GM12878 (cell line): Measurements from ENCODE around the gene PLCB2. TPM values are rescaled to one million over a fixed set of nuclear protein-coding genes. Genes with fewer than 3 reads are reported as not detected.

Experiments
- ATAC-seq: fragments of 200-7000 bp; cut with Tn5 transposase; 3 replicates; pipeline ENCODE4 v1.9.1; 2020; ENCODE audit warnings: mild to moderate bottlenecking, moderate library complexity
- BruUV-seq: library from RNA; stranded (reverse); fragments of 400-500 nt; replicated peaks from 2 replicates; lab custom pipeline; 2021; lab: Mats Ljungman, UMichigan
- CTCF ChIA-PET: fragments of 300-600 bp; sonication (Branson Sonifier 250); formaldehyde crosslinking; extraction: SDS; loops from one replicate; lab custom pipeline; 2021; ENCODE audit warnings: inconsistent platforms; lab: Yijun Ruan, JAX
- POLR2A ChIA-PET: fragments of 350-600 bp; formaldehyde crosslinking; extraction: SDS; loops from one replicate; lab custom pipeline; 2021; ENCODE audit warnings: inconsistent platforms; lab: Charles Lee
- RAD21 ChIA-PET: fragments of 300-600 bp; sonication (Branson Sonifier 250); formaldehyde crosslinking; loops from one replicate; lab custom pipeline; 2023; ENCODE audit warnings: antibody characterized with exemption; ENCODE audit not compliant: unreplicated experiment; lab: Charles Lee
- SMC1A ChIA-PET: fragments of 300-600 bp; sonication (Branson Sonifier 250); formaldehyde crosslinking; loops from one replicate; lab custom pipeline; 2023; ENCODE audit not compliant: unreplicated experiment, uncharacterized antibody; lab: Charles Lee
- DNase-seq: peaks from one replicate; pipeline ENCODE4 v3.0.0-alpha.2; 2011; ENCODE audit warnings: low read depth, low spot score
- FAIRE-seq: peaks from 3 replicates; lab custom pipeline; 2011; peaks lifted over from hg19 to GRCh38; lab: Jason Lieb, UNC
- H2AFZ ChIP-seq: 2 replicates; pipeline ENCODE4 v1.6.0; 2011; ENCODE audit warnings: low read depth, low read length, control low read depth; ENCODE audit not compliant: control insufficient read depth
- H3K27ac ChIP-seq: 2 replicates; pipeline ENCODE4 v1.5.1; 2011; ENCODE audit warnings: control low read depth; ENCODE audit not compliant: control insufficient read depth, insufficient read depth
- H3K27me3 ChIP-seq, 2 experiments: replicated peaks in 1 of 2; 2 replicates each; pipeline versions ENCODE4 v1.6.0 to v1.6.1; 2011; ENCODE audit warnings: low read length in 1 of 2; ENCODE audit not compliant: control insufficient read depth in 2 of 2, insufficient read depth in 2 of 2
- H3K36me3 ChIP-seq, 2 experiments: 2 replicates each; pipeline ENCODE4 v1.5.1; 2011; ENCODE audit warnings: low read length in 1 of 2; ENCODE audit not compliant: control insufficient read depth in 2 of 2, insufficient read depth in 2 of 2
- H3K4me1 ChIP-seq: 2 replicates; pipeline ENCODE4 v1.6.1; 2011; ENCODE audit warnings: mild to moderate bottlenecking, low read length, moderate library complexity, mixed read lengths; ENCODE audit not compliant: control insufficient read depth, insufficient read depth
- H3K4me2 ChIP-seq: 2 replicates; pipeline ENCODE4 v1.6.0; 2011; ENCODE audit warnings: control low read depth; ENCODE audit not compliant: control insufficient read depth, insufficient read depth
- H3K4me3 ChIP-seq: fragments of 200-600 bp; sonication (generic); 2 replicates; pipeline ENCODE4 v1.5.1; 2016
- H3K79me2 ChIP-seq: 2 replicates; pipeline ENCODE4 v1.6.0; 2011; ENCODE audit warnings: low read length; ENCODE audit not compliant: control insufficient read depth, insufficient read depth
- H3K9ac ChIP-seq: 2 replicates; pipeline ENCODE4 v1.8.0; 2011; ENCODE audit warnings: low read length, control low read depth, mixed read lengths; ENCODE audit not compliant: control insufficient read depth, insufficient read depth
- H3K9me3 ChIP-seq: replicated peaks from 3 replicates; pipeline ENCODE4 v1.5.1; 2011; ENCODE audit warnings: mild to moderate bottlenecking, low read length; ENCODE audit not compliant: control insufficient read depth, insufficient read depth
- H4K20me1 ChIP-seq: 2 replicates; pipeline ENCODE4 v1.6.0; 2011; ENCODE audit not compliant: control insufficient read depth, insufficient read depth
- BMI1 ChIP-seq: fragments of 450-650 bp; IDR thresholded peaks from 2 replicates; pipeline ENCODE4 v1.6.1; 2016; ENCODE audit warnings: mild to moderate bottlenecking, moderate library complexity, borderline replicate concordance
- CHD1 ChIP-seq: IDR thresholded peaks from 2 replicates; pipeline ENCODE4 v1.6.1; 2012; ENCODE audit warnings: low read depth, low read length, improper control_type of control experiment
- CHD2 ChIP-seq: IDR thresholded peaks from 2 replicates; pipeline ENCODE4 v1.6.1; 2011; ENCODE audit warnings: low read depth, low read length, improper control_type of control experiment, borderline replicate concordance
- GATAD2B ChIP-seq: fragments of 450-650 bp; conservative IDR thresholded peaks from 2 replicates; pipeline ENCODE4 v1.6.1; 2017; ENCODE audit warnings: low read depth, mild to moderate bottlenecking, moderate library complexity
- JUND ChIP-seq: IDR thresholded peaks from 2 replicates; pipeline ENCODE4 v1.6.1; 2012; ENCODE audit warnings: low read depth, mild to moderate bottlenecking, low read length, improper control_type of control experiment, moderate library complexity
- KLF5 ChIP-seq: fragments of 450-650 bp; IDR thresholded peaks from 2 replicates; pipeline ENCODE4 v1.6.1; 2014; ENCODE audit warnings: mild to moderate bottlenecking; ENCODE audit not compliant: partially characterized antibody
- MEF2A ChIP-seq: IDR thresholded peaks from 2 replicates; pipeline ENCODE4 v1.6.1; 2011; ENCODE audit warnings: low read depth, mild to moderate bottlenecking, low read length, moderate library complexity; ENCODE audit not compliant: insufficient read depth
- MEF2B ChIP-seq: fragments of 450-650 bp; IDR thresholded peaks from 2 replicates; pipeline ENCODE4 v1.6.1; 2018; ENCODE audit warnings: mild to moderate bottlenecking, moderate library complexity; ENCODE audit not compliant: partially characterized antibody, poor library complexity, severe bottlenecking
- MXI1 ChIP-seq: fragments of 150-350 bp; IDR thresholded peaks from 2 replicates; pipeline ENCODE4 v1.6.1; 2011; ENCODE audit warnings: low read depth, mild to moderate bottlenecking, inconsistent platforms, low read length, improper control_type of control experiment
- NFYA ChIP-seq: IDR thresholded peaks from 2 replicates; pipeline ENCODE4 v1.6.1; 2011; ENCODE audit warnings: low read depth, mild to moderate bottlenecking, low read length, improper control_type of control experiment, borderline replicate concordance
- RELB ChIP-seq: fragments of 450-650 bp; IDR thresholded peaks from 2 replicates; pipeline ENCODE4 v1.6.1; 2017; ENCODE audit warnings: low read depth, mild to moderate bottlenecking, moderate library complexity
- RFX5 ChIP-seq: IDR thresholded peaks from 2 replicates; pipeline ENCODE4 v1.6.1; 2011; ENCODE audit warnings: low read depth, low read length, improper control_type of control experiment
- USF1 ChIP-seq: IDR thresholded peaks from 2 replicates; pipeline ENCODE4 v1.6.1; 2011; ENCODE audit warnings: borderline replicate concordance, low read depth, mild to moderate bottlenecking, moderate library complexity, mixed read lengths, low read length; ENCODE audit not compliant: insufficient read depth; ENCODE audit errors: extremely low read length
- ZBTB4 ChIP-seq: fragments of 450-650 bp; formaldehyde crosslinking; IDR thresholded peaks from 2 replicates; pipeline ENCODE4 v1.4.0; 2022; ENCODE audit warnings: mild to moderate bottlenecking, moderate library complexity
- ZNF274 ChIP-seq: IDR thresholded peaks from one replicate; pipeline ENCODE4 v1.8.0; 2011; ENCODE audit not compliant: insufficient read length, insufficient read depth
- ZSCAN29 ChIP-seq: fragments of 450-650 bp; IDR thresholded peaks from 2 replicates; pipeline ENCODE4 v1.6.1; 2017; ENCODE audit warnings: mild to moderate bottlenecking, moderate library complexity
- WGBS: methylation state at CpG from one replicate; pipeline ENCODE4 v1.1.6; 2016; ENCODE audit warnings: low lambda C conversion rate; ENCODE audit not compliant: insufficient replicate concordance, insufficient coverage; ENCODE audit errors: missing lambda C conversion rate; 5-methylcytosine and 5-hydroxymethylcytosine counted together
- in situ Hi-C: fragments of 300-500 bp; cut with MboI; formaldehyde crosslinking; loops from 9 replicates; pipeline ENCODE4 v1.14.3; 2018; ENCODE audit warnings: mixed read lengths
- intact Hi-C: fragments of 100-400 bp; cut with micrococcal nuclease; formaldehyde crosslinking; loops from one replicate; pipeline ENCODE4 v1.14.2; 2022; ENCODE audit not compliant: unreplicated experiment
- polyA plus RNA-seq, 11 experiments: library from polyadenylated mRNA; depleted of rRNA in 4 of 11; unstranded in 6 of 11; stranded (reverse) in 5 of 11; fragments of >200 nt; fragmentation: Nextera tagmentation in 4 of 11; fragmentation: Illumina TruSeq in 1 of 11; extraction: Ambion mirVana in 4 of 11; extraction: Trizol in 1 of 11; gene quantifications; 1 replicate in 1 of 11; 2 replicates in 10 of 11; pipeline versions ENCODE4 v1.2.1 to v1.2.3, GENCODE V29; 2011 to 2016; ENCODE audit warnings: inconsistent platforms in 2 of 11, missing spikeins in 2 of 11, low read depth in 1 of 11
- total RNA-seq, 4 experiments: library from RNA; depleted of rRNA in 3 of 4; stranded (reverse); fragments of >200 nt in 3 of 4; fragmentation: Illumina TruSeq in 1 of 4; extraction: Trizol in 1 of 4; gene quantifications; 2 replicates each; pipeline versions ENCODE4 v1.2.1 to v1.2.3, GENCODE V29; 2013 to 2021

Gene PLCB2
- total and polyA plus RNA-seq, 10 of the 15 experiments (the other 5 are each of a cell fraction or from before 2014, with no cell fraction given): 1.2 to 39.4 (median 10.7) TPM

GRCh38 chr15:40255033-40255432, 52.7 kb downstream of the PLCB2 start (continued):
- no peak for TF ChIP-seq USF1
- no peak for TF ChIP-seq ZBTB4 (CRISPR knock-in tag)
- no peak for TF ChIP-seq RFX5
- TF ChIP-seq, all 136 proteins: peak for 0

- ATAC-seq (no peak), FAIRE-seq (no peak), DNase-seq (no peak)
- Histone ChIP-seq H3K79me2 (no peaks in the 10 kb centered on the region), H3K36me3 (no peaks in the 10 kb centered on the region), H4K20me1 (no peaks in the 10 kb centered on the region), H3K4me2 (no peak overlapping the region), H3K27ac (no peak overlapping the region), H2AFZ (no peak overlapping the region), H3K9me3 (no peaks in the 10 kb centered on the region), H3K9ac (no peak overlapping the region), H3K4me3 (no peak overlapping the region), H3K27me3 (peaks cover 0 to 9% of the 10 kb centered on the region in 2 experiments; a peak in 3 of 4 replicates), H3K4me1 (peaks cover 3% of the 10 kb centered on the region; the same call in 1 of the 2 replicates)
- in situ Hi-C loops (no loop called here), intact Hi-C loops (no loop called here)
- SMC1A ChIA-PET: interaction anchor here (1.1 to 1.4 kb wide), 4 partner anchors 9 to 215 kb away, joined by 3 to 5 read pairs (median 4); partner anchors contain the start of gene SRP14
- RAD21 ChIA-PET: no interaction called here
- WGBS: 60% methylated on average over 3 of the region's 3 CpGs
- CTCF ChIA-PET: interaction anchor here (1.0 to 2.5 kb wide), 6 partner anchors 9 to 207 kb away, joined by 3 to 15 read pairs (median 5); no protein-coding TSS in a partner anchor
- BruUV-seq: no TSS peak
- POLR2A ChIA-PET: interaction anchor here (0.5 kb wide), 1 partner anchor 398 kb away, joined by 3 read pairs; no protein-coding TSS in a partner anchor
- TF ChIP-seq MEF2B (no peak), BMI1 (no peak), USF1 (no peak), CHD2 (no peak), NFYA (no peak), ZNF274 (no peak), KLF5 (no peak), MXI1 (no peak), ZSCAN29 (no peak), MEF2A (no peak), GATAD2B (no peak), RELB (no peak), JUND (no peak), CHD1 (no peak)
Observed at GRCh38 chr15:40254452-40254851, 53.3 kb downstream of the PLCB2 start.
